ENCODE results near the gene MLXIP.

The MLXIP gene

DNA sequence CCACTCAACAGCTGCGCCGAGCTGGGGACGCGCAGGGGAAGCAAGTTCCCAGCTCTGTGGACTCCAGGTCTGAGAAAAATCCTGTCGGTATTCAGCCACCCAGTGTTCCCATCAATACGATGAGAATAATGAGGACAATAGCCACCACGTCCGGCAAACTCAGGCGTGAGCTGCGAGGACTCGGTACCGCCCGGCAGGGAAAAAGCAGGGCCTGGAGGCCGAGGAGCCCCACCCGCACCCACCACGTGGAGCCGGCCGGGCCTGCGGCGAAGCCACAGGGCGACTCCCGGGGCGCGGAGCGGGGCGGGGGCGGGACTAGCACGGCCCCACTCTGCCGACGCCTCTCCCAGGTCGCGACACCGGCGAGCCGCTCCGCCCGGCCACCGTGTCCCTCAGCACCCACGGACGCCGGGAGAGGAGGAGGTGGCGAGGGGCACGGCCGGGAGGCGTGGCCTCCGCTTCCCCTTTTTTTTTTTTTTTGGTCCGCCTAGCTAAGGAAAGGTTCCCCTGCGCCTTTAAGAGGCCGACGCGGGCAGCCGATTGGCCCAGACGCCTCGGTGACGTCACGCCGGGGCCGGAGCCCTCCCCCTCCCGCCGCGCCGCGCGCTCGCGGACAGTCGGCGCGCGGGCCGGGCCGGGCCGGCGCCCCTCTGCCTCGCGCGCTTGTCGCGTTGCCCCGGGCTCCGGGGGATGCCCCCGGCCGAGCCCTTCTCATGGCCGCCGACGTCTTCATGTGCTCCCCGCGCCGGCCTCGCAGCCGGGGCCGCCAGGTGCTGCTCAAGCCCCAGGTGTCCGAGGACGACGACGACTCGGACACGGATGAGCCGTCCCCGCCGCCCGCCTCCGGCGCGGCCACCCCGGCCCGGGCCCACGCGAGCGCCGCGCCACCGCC lies at the start of gene MLXIP:
MLXIP (plus strand) TSS at position 616 of the 892 bp plus-strand sequence; CDS start at position 714, 98 bp downstream.
- Histone ChIP-seq H3K9me3 (ENCODE audit: severe bottlenecking) (no peaks in the 10 kb centered on the region), H3K4me3 (ENCODE audit: low read depth, low read length) (peak within 1 kb of the TSS; percentile 49), H3K27ac (no peak within 1 kb of the TSS), H3K36me3 (no peaks in the 10 kb centered on the region), H3K27me3 (ENCODE audit: insufficient read depth, low read depth, severe bottlenecking) (peaks cover 26% of the 10 kb centered on the region)
- no peak for TF ChIP-seq CTCF (IDR thresholded peaks at IDR 0.05; ENCODE audit: low read depth, low read length)
- peak; percentile 89 for DNase-seq

- H3K27ac ChIP-seq, result no peak overlapping the region
- H3K4me3 ChIP-seq (ENCODE audit: low read depth, low read length), result no peak overlapping the region
- TF ChIP-seq CTCF (IDR thresholded peaks at IDR 0.05; ENCODE audit: low read depth, low read length), result no peak
- H3K36me3 ChIP-seq, result no peaks in the 10 kb centered on the region
- no peaks in the 10 kb centered on the region for H3K27me3 ChIP-seq (ENCODE audit: insufficient read depth, low read depth, severe bottlenecking)
- DNase-seq, result no peak
- no peaks in the 10 kb centered on the region for H3K9me3 ChIP-seq (ENCODE audit: severe bottlenecking)
Measured at GRCh38 chr12:122028905-122029560, 49.5 kb upstream of the MLXIP start.

DNA sequence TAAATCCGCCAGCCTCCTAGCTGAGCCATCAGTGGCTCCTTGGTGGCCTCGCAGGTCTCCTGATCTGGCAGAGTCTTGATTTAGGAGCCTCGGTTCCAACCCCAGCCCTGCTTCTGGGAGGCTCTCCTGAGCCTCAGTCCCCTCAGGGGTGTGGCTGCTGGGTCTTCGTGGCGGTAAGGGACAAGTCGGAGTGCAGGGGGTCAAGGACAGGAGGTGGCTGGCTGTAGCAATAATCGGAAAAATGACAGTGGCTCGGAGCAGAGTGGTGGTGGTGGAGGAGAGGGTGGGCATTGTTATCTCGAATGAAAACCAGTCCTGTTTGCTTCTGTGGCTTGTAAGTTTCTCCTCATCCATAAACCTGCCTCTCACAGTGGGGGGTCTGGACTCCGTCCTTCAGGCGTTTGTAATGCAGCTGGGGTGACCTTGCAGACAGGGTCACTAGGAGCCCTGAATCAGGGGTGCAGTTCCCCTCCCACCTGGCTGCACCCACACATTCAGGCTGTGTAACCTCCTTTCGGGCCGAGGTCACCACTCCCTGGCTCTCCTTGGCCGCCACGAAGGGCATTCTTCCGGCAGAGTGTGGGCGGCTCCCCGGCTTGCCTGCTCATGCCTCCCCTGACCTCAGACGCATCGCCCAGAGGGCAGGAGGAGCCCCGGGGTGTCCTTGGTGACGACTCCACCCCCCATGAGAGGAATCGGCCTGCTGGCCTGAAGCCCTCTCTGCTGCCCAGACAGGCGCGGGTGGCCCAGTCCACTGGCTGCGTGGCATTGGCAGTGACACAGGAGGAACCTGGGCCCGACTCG lies 48.7 kb upstream of the MLXIP start:
- no peak overlapping the region for H3K27ac ChIP-seq
- no peaks in the 10 kb centered on the region for H3K9me3 ChIP-seq (ENCODE audit: severe bottlenecking)
- no peak overlapping the region for H3K4me3 ChIP-seq (ENCODE audit: low read depth, low read length)
- TF ChIP-seq CTCF (IDR thresholded peaks at IDR 0.05; ENCODE audit: low read depth, low read length), result no peak
- H3K36me3 ChIP-seq, result no peaks in the 10 kb centered on the region
- no peaks in the 10 kb centered on the region for H3K27me3 ChIP-seq (ENCODE audit: insufficient read depth, low read depth, severe bottlenecking)
- no peak for DNase-seq

DNA sequence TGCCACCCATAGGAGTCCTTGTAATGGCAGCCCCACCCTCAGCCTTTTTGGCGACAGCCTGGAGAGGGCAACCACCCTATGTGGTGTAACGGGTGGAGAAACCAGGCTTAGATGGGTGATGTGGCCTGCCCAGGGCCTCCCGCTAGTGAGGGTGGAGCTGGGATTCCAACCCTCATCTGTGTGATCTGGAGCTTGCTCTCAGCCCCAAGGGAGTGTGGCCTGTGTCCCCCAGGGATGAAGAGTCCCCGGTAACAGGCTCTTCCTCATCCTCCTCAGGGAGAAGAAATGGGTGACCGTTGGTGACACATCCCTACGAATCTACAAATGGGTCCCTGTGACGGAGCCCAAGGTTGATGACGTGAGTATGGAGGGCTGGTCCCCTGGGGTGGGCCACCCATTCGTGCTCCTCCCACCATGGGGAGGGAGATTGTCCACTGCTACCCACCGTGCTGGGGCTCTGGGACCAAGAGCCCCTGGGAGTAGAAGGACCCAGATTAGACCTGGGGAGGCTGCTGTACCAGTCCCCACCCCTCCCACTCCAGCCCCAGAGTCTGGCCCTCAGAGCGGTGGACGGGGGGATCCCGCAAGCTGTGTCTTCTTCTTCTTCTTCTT lies 48.0 kb upstream of the MLXIP start:
- Histone ChIP-seq H3K36me3 (peaks cover 3% of the 10 kb centered on the region; the same call in 1 of the 2 replicates), H3K27ac (no peak overlapping the region), H3K4me3 (ENCODE audit: low read depth, low read length) (no peak overlapping the region), H3K27me3 (ENCODE audit: insufficient read depth, low read depth, severe bottlenecking) (no peaks in the 10 kb centered on the region), H3K9me3 (ENCODE audit: severe bottlenecking) (no peaks in the 10 kb centered on the region)
- TF ChIP-seq CTCF (IDR thresholded peaks at IDR 0.05; ENCODE audit: low read depth, low read length), result no peak
- DNase-seq, result no peak

GRCh38 chr12:122031342-122032216 lies 47.0 kb upstream of the MLXIP start:
- no peak overlapping the region for H3K27ac ChIP-seq
- TF ChIP-seq CTCF (IDR thresholded peaks at IDR 0.05; ENCODE audit: low read depth, low read length), result peak; percentile 93

More at GRCh38 chr12:122031342-122032216, 47.0 kb upstream of the MLXIP start:
- Histone ChIP-seq H3K4me3 (ENCODE audit: low read depth, low read length) (no peak overlapping the region), H3K36me3 (peaks cover 11% of the 10 kb centered on the region), H3K27me3 (ENCODE audit: insufficient read depth, low read depth, severe bottlenecking) (no peaks in the 10 kb centered on the region), H3K9me3 (ENCODE audit: severe bottlenecking) (no peaks in the 10 kb centered on the region)
- DNase-seq, result peak; percentile 53
